ENCODE measurements around the gene TRIM2.
"Not testable (repeated sequence)": the region's sequence is repeated elsewhere in the genome, so short reads cannot be mapped to it uniquely, and the experiment has no call there.

- TF ChIP-seq POLR2A (IDR thresholded peaks at IDR 0.05; ENCODE audit: low read length); GATA1 (IDR thresholded peaks at IDR 0.05; ENCODE audit: low read depth, low read length): not testable (repeated sequence)
Observed at GRCh38 chr4:153203746-153204145, 497 bp upstream of the TRIM2 start.
